ENCODE measurements around the gene TMEM185B. TPM values are rescaled to one million over a fixed set of nuclear protein-coding genes. Genes with fewer than 3 reads are reported as not detected.

TMEM185B gene
- total and polyA plus RNA-seq, 4 donors = 1.8 to 8.5 (median 6.8) TPM

DNA sequence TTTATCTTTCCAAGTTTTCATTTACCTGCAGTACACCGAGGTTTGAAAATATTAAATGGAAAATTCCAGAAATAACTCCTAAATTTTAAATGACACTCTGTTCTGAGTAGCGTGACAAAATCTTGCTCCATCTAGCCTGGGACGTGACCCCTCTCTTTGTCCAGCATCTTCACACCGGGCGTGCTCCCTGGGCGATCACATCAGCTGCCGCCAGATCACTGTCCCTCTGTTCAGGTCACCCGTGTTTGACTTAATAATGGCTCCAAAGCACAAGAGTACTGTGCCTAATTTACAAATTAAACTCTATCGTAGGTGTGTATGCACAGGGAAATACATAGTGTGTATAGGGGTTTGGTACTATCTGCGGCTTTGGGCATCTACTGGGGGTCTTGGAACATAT, 6.1 kb upstream of the TMEM185B start:
- DNase-seq (ENCODE audit: low spot score) = no peak
- H3K27ac ChIP-seq (ENCODE audit: low read depth in 1 of 2, low read length in 2 of 2) = no peak overlapping the region
- H3K4me3 ChIP-seq (ENCODE audit: low read depth in 1 of 3, low read length in 3 of 3) = no peak overlapping the region
- WGBS = 91% methylated on average over 10 of the region's 10 CpGs
- H3K36me3 ChIP-seq (ENCODE audit: control insufficient read depth in 4 of 4, insufficient read depth in 3 of 4, low read depth in 1 of 4, low read length in 3 of 4) = no peaks in the 10 kb centered on the region
- H3K4me1 ChIP-seq (ENCODE audit: control insufficient read depth in 4 of 4, insufficient read depth in 4 of 4, low read length in 3 of 4) = peaks cover 4 to 15% (median 11%) of the 10 kb centered on the region in 4 donors
- TF ChIP-seq HNF4G (IDR thresholded peaks at IDR 0.05) (no peak), RAD21 (IDR thresholded peaks at IDR 0.05) (no peak), NR2F2 (IDR thresholded peaks at IDR 0.05) (no peak), FOXA1 (IDR thresholded peaks at IDR 0.05) (no peak), EGR1 (IDR thresholded peaks at IDR 0.05; ENCODE audit: low read depth in 2 of 2) (no peak), SP1 (IDR thresholded peaks at IDR 0.05) (no peak), YY1 (IDR thresholded peaks at IDR 0.05) (no peak)
- TF ChIP-seq, protein P1, sequence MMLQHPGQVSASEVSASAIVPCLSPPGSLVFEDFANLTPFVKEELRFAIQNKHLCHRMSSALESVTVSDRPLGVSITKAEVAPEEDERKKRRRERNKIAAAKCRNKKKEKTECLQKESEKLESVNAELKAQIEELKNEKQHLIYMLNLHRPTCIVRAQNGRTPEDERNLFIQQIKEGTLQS (IDR thresholded peaks at IDR 0.05) = no peak
- TF ChIP-seq, protein P2, sequence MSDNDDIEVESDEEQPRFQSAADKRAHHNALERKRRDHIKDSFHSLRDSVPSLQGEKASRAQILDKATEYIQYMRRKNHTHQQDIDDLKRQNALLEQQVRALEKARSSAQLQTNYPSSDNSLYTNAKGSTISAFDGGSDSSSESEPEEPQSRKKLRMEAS (IDR thresholded peaks at IDR 0.05) = no peak
- no peaks in the 10 kb centered on the region for H3K27me3 ChIP-seq (ENCODE audit: control insufficient read depth in 4 of 4, insufficient read depth in 4 of 4, low read length in 3 of 4)
- H3K9me3 ChIP-seq (ENCODE audit: control insufficient read depth in 4 of 4, low read length in 3 of 4) = no peaks in the 10 kb centered on the region
- H3K9ac ChIP-seq (ENCODE audit: low read depth in 1 of 2, low read length in 2 of 2) = no peak overlapping the region

DNA sequence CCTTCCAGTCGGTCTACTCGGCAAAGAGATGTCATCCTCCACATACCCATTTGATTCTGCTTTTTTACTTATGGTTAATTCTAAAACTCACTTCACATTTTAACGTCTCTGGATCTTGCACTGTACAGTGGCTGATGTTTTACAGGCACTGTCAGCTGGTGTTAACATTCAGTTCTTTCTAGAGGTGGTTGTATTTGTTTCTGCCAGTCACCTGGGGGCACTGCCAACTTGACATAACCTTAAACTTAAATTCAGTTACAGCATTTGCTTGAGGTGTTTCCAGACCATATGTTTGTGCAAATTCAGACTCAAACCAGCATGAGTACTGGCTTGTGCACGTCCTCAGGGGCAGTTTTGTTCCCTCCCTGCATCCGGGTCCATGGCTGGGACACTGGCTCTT, 5.3 kb upstream of the TMEM185B start:
- TF ChIP-seq HNF4A (conservative IDR thresholded peaks at IDR 0.05) (no peak), GABPA (IDR thresholded peaks at IDR 0.05 in 1 of 2, conservative IDR thresholded peaks at IDR 0.05 in 1 of 2) (no peak), FOXA2 (IDR thresholded peaks at IDR 0.05) (no peak), YY1 (IDR thresholded peaks at IDR 0.05) (no peak)
- no peaks in the 10 kb centered on the region for H3K36me3 ChIP-seq (ENCODE audit: control insufficient read depth in 4 of 4, insufficient read depth in 3 of 4, low read depth in 1 of 4, low read length in 3 of 4)
- H3K4me3 ChIP-seq (ENCODE audit: low read depth in 1 of 3, low read length in 3 of 3) = no peak overlapping the region
- H3K27ac ChIP-seq (ENCODE audit: low read depth in 1 of 2, low read length in 2 of 2) = no peak overlapping the region
- H3K4me1 ChIP-seq (ENCODE audit: control insufficient read depth in 4 of 4, insufficient read depth in 4 of 4, low read length in 3 of 4) = peaks cover 8 to 23% (median 19%) of the 10 kb centered on the region in 4 donors
- no peaks in the 10 kb centered on the region for H3K9me3 ChIP-seq (ENCODE audit: control insufficient read depth in 4 of 4, low read length in 3 of 4)
- 79% methylated on average over 5 of the region's 5 CpGs for WGBS
- no peaks in the 10 kb centered on the region for H3K27me3 ChIP-seq (ENCODE audit: control insufficient read depth in 4 of 4, insufficient read depth in 4 of 4, low read length in 3 of 4)
- no peak for DNase-seq (ENCODE audit: low spot score)
- H3K9ac ChIP-seq (ENCODE audit: low read depth in 1 of 2, low read length in 2 of 2) = no peak overlapping the region

DNA sequence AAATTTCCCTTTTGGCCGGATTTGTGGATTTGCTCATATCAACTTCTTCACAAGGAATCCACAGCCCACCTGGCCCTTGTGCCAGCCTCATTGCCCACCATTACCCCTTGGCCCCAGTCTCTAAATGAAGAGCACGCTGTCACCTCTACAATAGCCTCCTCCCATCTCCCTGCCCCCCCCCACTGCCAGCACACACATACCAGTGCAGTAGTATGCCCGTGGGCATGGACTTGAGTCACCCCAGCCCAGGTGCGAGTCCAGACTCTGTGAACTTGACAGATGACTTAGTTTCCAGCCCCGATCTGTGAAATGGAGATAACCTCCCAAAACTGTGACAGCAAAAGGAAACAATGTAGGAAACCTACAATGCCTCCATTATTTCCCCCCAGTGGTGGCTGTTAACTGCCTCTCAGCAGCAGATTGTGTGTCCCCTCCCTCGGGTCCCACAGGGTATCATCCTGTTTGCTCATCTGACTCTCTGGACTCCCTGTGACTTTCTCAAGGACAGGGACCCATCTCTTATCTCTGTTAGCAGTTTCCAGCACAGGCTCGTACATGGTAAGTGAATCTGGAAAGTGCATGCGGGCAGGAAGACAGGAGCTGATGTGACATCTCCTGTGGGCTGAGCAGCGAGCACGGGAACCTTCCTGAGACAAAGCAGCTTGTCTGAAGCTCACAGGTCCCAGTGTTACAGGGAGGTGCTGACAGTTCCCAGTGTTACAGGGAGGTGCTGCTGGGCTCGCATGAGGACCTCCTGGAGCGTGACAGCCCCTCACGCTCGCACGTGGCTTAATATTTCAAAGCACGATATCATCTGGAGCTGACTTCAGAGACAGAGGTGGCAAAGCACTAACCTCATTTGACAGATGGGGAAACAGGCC, 4.2 kb upstream of the TMEM185B start:
- TF ChIP-seq EGR1 (IDR thresholded peaks at IDR 0.05; ENCODE audit: low read depth in 2 of 2) = no peak
- DNase-seq (ENCODE audit: low spot score) = no peak
- Histone ChIP-seq H3K36me3 (ENCODE audit: control insufficient read depth in 4 of 4, insufficient read depth in 3 of 4, low read depth in 1 of 4, low read length in 3 of 4) (no peaks in the 10 kb centered on the region), H3K9me3 (ENCODE audit: control insufficient read depth in 4 of 4, low read length in 3 of 4) (no peaks in the 10 kb centered on the region), H3K9ac (ENCODE audit: low read depth in 1 of 2, low read length in 2 of 2) (no peak overlapping the region), H3K4me1 (ENCODE audit: control insufficient read depth in 4 of 4, insufficient read depth in 4 of 4, low read length in 3 of 4) (peaks cover 14 to 28% (median 21%) of the 10 kb centered on the region in 4 donors), H3K27ac (ENCODE audit: low read depth in 1 of 2, low read length in 2 of 2) (no peak overlapping the region), H3K4me3 (ENCODE audit: low read depth in 1 of 3, low read length in 3 of 3) (no peak overlapping the region), H3K27me3 (ENCODE audit: control insufficient read depth in 4 of 4, insufficient read depth in 4 of 4, low read length in 3 of 4) (no peaks in the 10 kb centered on the region)
- 82% methylated on average over 16 of the region's 16 CpGs for WGBS

DNA sequence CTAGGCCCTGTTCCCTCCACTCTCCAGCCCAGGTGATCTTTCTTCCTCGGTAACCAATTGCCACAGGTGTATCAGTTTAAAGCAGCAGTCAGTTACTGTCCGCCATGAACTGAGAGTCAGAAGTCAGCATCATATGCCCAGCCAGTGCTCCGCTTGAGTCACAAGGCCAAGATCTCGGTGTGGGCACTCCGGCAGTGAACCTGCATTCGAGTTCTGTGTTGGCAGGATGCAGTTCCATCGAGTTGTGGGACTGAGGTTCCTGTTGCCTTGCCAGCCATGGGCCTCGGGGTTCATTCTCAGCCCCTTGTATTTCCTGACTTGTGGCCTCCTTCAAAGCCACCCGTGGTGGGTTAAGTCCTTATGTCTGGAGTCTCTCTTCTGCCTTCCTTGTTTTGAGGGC, 3.1 kb upstream of the TMEM185B start:
- Histone ChIP-seq H3K36me3 (ENCODE audit: control insufficient read depth in 4 of 4, insufficient read depth in 3 of 4, low read depth in 1 of 4, low read length in 3 of 4) (no peaks in the 10 kb centered on the region), H3K9ac (ENCODE audit: low read depth in 1 of 2, low read length in 2 of 2) (no peak overlapping the region), H3K4me1 (ENCODE audit: control insufficient read depth in 4 of 4, insufficient read depth in 4 of 4, low read length in 3 of 4) (peaks cover 12 to 33% (median 21%) of the 10 kb centered on the region in 4 donors), H3K4me3 (ENCODE audit: low read depth in 1 of 3, low read length in 3 of 3) (no peak overlapping the region), H3K27ac (ENCODE audit: low read depth in 1 of 2, low read length in 2 of 2) (no peak overlapping the region), H3K9me3 (ENCODE audit: control insufficient read depth in 4 of 4, low read length in 3 of 4) (no peaks in the 10 kb centered on the region), H3K27me3 (ENCODE audit: control insufficient read depth in 4 of 4, insufficient read depth in 4 of 4, low read length in 3 of 4) (no peaks in the 10 kb centered on the region)
- WGBS = 91% methylated on average over 9 of the region's 9 CpGs
- DNase-seq (ENCODE audit: low spot score) = no peak
- TF ChIP-seq EGR1 (IDR thresholded peaks at IDR 0.05; ENCODE audit: low read depth in 2 of 2) (no peak), TAF1 (conservative IDR thresholded peaks at IDR 0.05) (no peak), SP1 (IDR thresholded peaks at IDR 0.05) (no peak), RXRA (IDR thresholded peaks at IDR 0.05) (no peak), YY1 (IDR thresholded peaks at IDR 0.05) (no peak), RAD21 (IDR thresholded peaks at IDR 0.05) (no peak), FOXA1 (IDR thresholded peaks at IDR 0.05) (no peak), GABPA (IDR thresholded peaks at IDR 0.05 in 1 of 2, conservative IDR thresholded peaks at IDR 0.05 in 1 of 2) (no peak)
- TF ChIP-seq, protein P3, sequence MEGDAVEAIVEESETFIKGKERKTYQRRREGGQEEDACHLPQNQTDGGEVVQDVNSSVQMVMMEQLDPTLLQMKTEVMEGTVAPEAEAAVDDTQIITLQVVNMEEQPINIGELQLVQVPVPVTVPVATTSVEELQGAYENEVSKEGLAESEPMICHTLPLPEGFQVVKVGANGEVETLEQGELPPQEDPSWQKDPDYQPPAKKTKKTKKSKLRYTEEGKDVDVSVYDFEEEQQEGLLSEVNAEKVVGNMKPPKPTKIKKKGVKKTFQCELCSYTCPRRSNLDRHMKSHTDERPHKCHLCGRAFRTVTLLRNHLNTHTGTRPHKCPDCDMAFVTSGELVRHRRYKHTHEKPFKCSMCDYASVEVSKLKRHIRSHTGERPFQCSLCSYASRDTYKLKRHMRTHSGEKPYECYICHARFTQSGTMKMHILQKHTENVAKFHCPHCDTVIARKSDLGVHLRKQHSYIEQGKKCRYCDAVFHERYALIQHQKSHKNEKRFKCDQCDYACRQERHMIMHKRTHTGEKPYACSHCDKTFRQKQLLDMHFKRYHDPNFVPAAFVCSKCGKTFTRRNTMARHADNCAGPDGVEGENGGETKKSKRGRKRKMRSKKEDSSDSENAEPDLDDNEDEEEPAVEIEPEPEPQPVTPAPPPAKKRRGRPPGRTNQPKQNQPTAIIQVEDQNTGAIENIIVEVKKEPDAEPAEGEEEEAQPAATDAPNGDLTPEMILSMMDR (IDR thresholded peaks at IDR 0.05; ENCODE audit: low read depth, low read length, missing input control) = no peak
- TF ChIP-seq, protein P4, sequence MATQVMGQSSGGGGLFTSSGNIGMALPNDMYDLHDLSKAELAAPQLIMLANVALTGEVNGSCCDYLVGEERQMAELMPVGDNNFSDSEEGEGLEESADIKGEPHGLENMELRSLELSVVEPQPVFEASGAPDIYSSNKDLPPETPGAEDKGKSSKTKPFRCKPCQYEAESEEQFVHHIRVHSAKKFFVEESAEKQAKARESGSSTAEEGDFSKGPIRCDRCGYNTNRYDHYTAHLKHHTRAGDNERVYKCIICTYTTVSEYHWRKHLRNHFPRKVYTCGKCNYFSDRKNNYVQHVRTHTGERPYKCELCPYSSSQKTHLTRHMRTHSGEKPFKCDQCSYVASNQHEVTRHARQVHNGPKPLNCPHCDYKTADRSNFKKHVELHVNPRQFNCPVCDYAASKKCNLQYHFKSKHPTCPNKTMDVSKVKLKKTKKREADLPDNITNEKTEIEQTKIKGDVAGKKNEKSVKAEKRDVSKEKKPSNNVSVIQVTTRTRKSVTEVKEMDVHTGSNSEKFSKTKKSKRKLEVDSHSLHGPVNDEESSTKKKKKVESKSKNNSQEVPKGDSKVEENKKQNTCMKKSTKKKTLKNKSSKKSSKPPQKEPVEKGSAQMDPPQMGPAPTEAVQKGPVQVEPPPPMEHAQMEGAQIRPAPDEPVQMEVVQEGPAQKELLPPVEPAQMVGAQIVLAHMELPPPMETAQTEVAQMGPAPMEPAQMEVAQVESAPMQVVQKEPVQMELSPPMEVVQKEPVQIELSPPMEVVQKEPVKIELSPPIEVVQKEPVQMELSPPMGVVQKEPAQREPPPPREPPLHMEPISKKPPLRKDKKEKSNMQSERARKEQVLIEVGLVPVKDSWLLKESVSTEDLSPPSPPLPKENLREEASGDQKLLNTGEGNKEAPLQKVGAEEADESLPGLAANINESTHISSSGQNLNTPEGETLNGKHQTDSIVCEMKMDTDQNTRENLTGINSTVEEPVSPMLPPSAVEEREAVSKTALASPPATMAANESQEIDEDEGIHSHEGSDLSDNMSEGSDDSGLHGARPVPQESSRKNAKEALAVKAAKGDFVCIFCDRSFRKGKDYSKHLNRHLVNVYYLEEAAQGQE (IDR thresholded peaks at IDR 0.05) = no peak
- TF ChIP-seq, protein P2 (IDR thresholded peaks at IDR 0.05) = no peak

Measured in liver (tissue), 9 donors.